ENCODE measurements around the gene BTG2.

DNA sequence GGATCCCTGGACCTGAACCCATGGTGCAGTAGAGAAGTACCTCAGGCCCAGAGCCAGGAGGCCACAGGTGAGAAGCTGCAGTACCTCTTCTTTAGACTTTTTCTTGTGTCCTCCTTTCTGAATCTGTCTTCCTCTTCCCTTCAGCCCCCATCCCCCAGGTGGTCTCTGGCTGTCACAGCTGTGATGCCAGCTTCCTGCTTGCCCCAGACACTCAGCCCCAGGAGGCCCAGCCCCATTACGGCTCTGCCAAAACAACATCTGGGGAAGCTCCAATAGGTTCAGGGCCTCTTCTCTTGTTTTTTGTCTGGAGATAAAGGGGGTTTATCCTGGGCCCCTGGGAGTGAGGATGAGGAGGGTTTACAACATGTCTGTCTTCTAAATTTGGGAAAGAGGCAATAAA, 9.5 kb upstream of the BTG2 start:
- TF ChIP-seq EZH2phosphoT487 (IDR thresholded peaks at IDR 0.05; ENCODE audit: borderline replicate concordance, low read length) (no peak), EZH2 (IDR thresholded peaks at IDR 0.05; ENCODE audit: low read length, unreplicated experiment) (no peak)
- TF ChIP-seq, protein P1, sequence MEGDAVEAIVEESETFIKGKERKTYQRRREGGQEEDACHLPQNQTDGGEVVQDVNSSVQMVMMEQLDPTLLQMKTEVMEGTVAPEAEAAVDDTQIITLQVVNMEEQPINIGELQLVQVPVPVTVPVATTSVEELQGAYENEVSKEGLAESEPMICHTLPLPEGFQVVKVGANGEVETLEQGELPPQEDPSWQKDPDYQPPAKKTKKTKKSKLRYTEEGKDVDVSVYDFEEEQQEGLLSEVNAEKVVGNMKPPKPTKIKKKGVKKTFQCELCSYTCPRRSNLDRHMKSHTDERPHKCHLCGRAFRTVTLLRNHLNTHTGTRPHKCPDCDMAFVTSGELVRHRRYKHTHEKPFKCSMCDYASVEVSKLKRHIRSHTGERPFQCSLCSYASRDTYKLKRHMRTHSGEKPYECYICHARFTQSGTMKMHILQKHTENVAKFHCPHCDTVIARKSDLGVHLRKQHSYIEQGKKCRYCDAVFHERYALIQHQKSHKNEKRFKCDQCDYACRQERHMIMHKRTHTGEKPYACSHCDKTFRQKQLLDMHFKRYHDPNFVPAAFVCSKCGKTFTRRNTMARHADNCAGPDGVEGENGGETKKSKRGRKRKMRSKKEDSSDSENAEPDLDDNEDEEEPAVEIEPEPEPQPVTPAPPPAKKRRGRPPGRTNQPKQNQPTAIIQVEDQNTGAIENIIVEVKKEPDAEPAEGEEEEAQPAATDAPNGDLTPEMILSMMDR (conservative IDR thresholded peaks at IDR 0.05; ENCODE audit: low read depth, low read length) = no peak

Measured in PC-3 (cell line).